Thyroid gland (tissue), 4 donors: ENCODE results near the gene MB. TPM values are rescaled to one million over a fixed set of nuclear protein-coding genes. Genes with fewer than 3 reads are reported as not detected.
A peak's percentile ranks its signal among the peaks of the same experiment; 100 is the strongest.

Source experiments
- DNase-seq, 2 donors: peaks; one replicate each; pipeline ENCODE4 v3.0.0-alpha.2; 2019
- H3K27ac ChIP-seq, 3 donors: fragments of 200-600 bp; sonication (generic); 1 replicate in 2 of 3; 2 replicates in 1 of 3; pipeline ENCODE4 v1.5.1; 2016 to 2019; ENCODE audit warnings: mild to moderate bottlenecking in 1 of 3, moderate library complexity in 1 of 3
- H3K27me3 ChIP-seq: fragments of 200-600 bp; sonication (generic); one replicate; pipeline ENCODE4 v1.5.1; 2019
- H3K36me3 ChIP-seq, 2 donors: fragments of 200-600 bp; sonication (generic); one replicate each; pipeline ENCODE4 v1.5.1; 2016 to 2019
- H3K4me1 ChIP-seq, 2 donors: fragments of 200-600 bp; sonication (generic); one replicate each; pipeline ENCODE4 v1.5.1; 2017 to 2019
- H3K4me3 ChIP-seq, 3 donors: fragments of 200-600 bp; sonication (generic); replicated peaks in 1 of 3; 1 replicate in 2 of 3; 2 replicates in 1 of 3; pipeline ENCODE4 v1.5.1; 2016; ENCODE audit warnings: mild to moderate bottlenecking in 1 of 3
- H3K9me3 ChIP-seq: fragments of 200-600 bp; sonication (generic); one replicate; pipeline ENCODE4 v1.5.1; 2017
- CTCF ChIP-seq, 6 experiments: fragments of 200-600 bp in 3 of 6; fragments of 450-650 bp in 3 of 6; sonication (generic) in 3 of 6; IDR thresholded peaks; one replicate each; pipeline ENCODE4 v1.5.1; 2016 to 2019; ENCODE audit warnings: antibody characterized with exemption in 6 of 6, mild to moderate bottlenecking in 2 of 6, inconsistent platforms in 1 of 6, moderate library complexity in 1 of 6
- POLR2A ChIP-seq, 2 donors: fragments of 450-650 bp; IDR thresholded peaks; one replicate each; pipeline ENCODE4 v1.6.1; 2017; ENCODE audit warnings: antibody characterized with exemption in 2 of 2, mild to moderate bottlenecking in 2 of 2, moderate library complexity in 1 of 2
- WGBS, 2 donors: methylation state at CpG; one replicate each; pipeline ENCODE4 v1.1.5; 2017; 5-methylcytosine and 5-hydroxymethylcytosine counted together
- intact Hi-C: fragments of 100-400 bp; cut with DNase I; formaldehyde crosslinking; loops from one replicate; pipeline ENCODE4 v1.15.1; 2023
- total RNA-seq, 4 donors: library from RNA; depleted of rRNA; stranded (reverse); fragments of >200 nt; gene quantifications; one replicate each; pipeline ENCODE4 v1.2.3, GENCODE V29; 2016

The MB gene
- total RNA-seq, 4 donors from 2014 or later, result 0.45 to 1.8 TPM; not detected in 2

GRCh38 chr22:35641494-35642120 lies 24.5 kb upstream of the MB start:
- Histone ChIP-seq H3K4me3 (no peak overlapping the region), H3K27me3 (no peaks in the 10 kb centered on the region), H3K36me3 (no peaks in the 10 kb centered on the region), H3K9me3 (no peaks in the 10 kb centered on the region), H3K27ac (no peak overlapping the region), H3K4me1 (peaks cover 6 to 14% of the 10 kb centered on the region in 2 donors)
- no peak for TF ChIP-seq POLR2A (IDR thresholded peaks at IDR 0.05)
- no peak for TF ChIP-seq CTCF (IDR thresholded peaks at IDR 0.05)
- 90 to 91% methylated on average over 7 of the region's 7 CpGs for WGBS, 2 donors
- DNase-seq, result no peak
- intact Hi-C loops, result no loop called here

GRCh38 chr22:35638410-35638809 lies 21.3 kb upstream of the MB start:
- TF ChIP-seq POLR2A (IDR thresholded peaks at IDR 0.05), result no peak
- TF ChIP-seq CTCF (IDR thresholded peaks at IDR 0.05), result no peak
- intact Hi-C loops, result loop anchor here (10.0 kb wide), 1 partner anchor 426 kb away; no protein-coding TSS in a partner anchor
- H3K9me3 ChIP-seq, result no peaks in the 10 kb centered on the region
- H3K4me3 ChIP-seq, result no peak overlapping the region
- no peaks in the 10 kb centered on the region for H3K36me3 ChIP-seq
- peak; percentile 39 for DNase-seq
- H3K4me1 ChIP-seq, result peaks cover 6 to 14% of the 10 kb centered on the region in 2 donors
- no peaks in the 10 kb centered on the region for H3K27me3 ChIP-seq
- peak overlapping the region; percentile 28 to 43 (median 33) for H3K27ac ChIP-seq
- 69% methylated on average over 9 to 12 of the region's 13 CpGs for WGBS, 2 donors

GRCh38 chr22:35638001-35638400 lies 20.9 kb upstream of the MB start:
- Histone ChIP-seq H3K4me1 (peaks cover 6 to 14% of the 10 kb centered on the region in 2 donors), H3K27ac (peak overlapping the region in 2 of 3 donors; percentile 33 to 43), H3K36me3 (no peaks in the 10 kb centered on the region), H3K27me3 (no peaks in the 10 kb centered on the region), H3K4me3 (no peak overlapping the region), H3K9me3 (no peaks in the 10 kb centered on the region)
- intact Hi-C loops, result loop anchor here (10.0 kb wide), 1 partner anchor 427 kb away; no protein-coding TSS in a partner anchor
- TF ChIP-seq CTCF (IDR thresholded peaks at IDR 0.05), result no peak
- TF ChIP-seq POLR2A (IDR thresholded peaks at IDR 0.05), result no peak
- 79 to 87% methylated on average over 5 of the region's 5 CpGs for WGBS, 2 donors
- DNase-seq, result no peak

- 33 to 40% methylated on average over 5 of the region's 5 CpGs for WGBS, 2 donors
- intact Hi-C loops, result loop anchor here (10.0 kb wide), 1 partner anchor 428 kb away; no protein-coding TSS in a partner anchor
- no peak for DNase-seq
These were observed 20.1 kb upstream of the MB start for GRCh38 chr22:35637254-35637653.

More at GRCh38 chr22:35637254-35637653, 20.1 kb upstream of the MB start:
- Histone ChIP-seq H3K27ac (no peak overlapping the region), H3K36me3 (no peaks in the 10 kb centered on the region), H3K27me3 (no peaks in the 10 kb centered on the region), H3K4me3 (no peak overlapping the region), H3K4me1 (peaks cover 6 to 14% of the 10 kb centered on the region in 2 donors), H3K9me3 (no peaks in the 10 kb centered on the region)
- TF ChIP-seq CTCF (IDR thresholded peaks at IDR 0.05) (no peak), POLR2A (IDR thresholded peaks at IDR 0.05) (no peak)
